ENCODE measurements around the gene KANK3. TPM values are rescaled to one million over a fixed set of nuclear protein-coding genes. Genes with fewer than 3 reads are reported as not detected.
A peak's percentile ranks its signal among the peaks of the same experiment; 100 is the strongest.

KANK3 gene
- total and polyA plus RNA-seq, 9 of the 15 experiments (the other 6 are each of a cell fraction or from before 2014, with no cell fraction given): 0.03 to 0.40 (median 0.08) TPM; not detected in 6

DNA sequence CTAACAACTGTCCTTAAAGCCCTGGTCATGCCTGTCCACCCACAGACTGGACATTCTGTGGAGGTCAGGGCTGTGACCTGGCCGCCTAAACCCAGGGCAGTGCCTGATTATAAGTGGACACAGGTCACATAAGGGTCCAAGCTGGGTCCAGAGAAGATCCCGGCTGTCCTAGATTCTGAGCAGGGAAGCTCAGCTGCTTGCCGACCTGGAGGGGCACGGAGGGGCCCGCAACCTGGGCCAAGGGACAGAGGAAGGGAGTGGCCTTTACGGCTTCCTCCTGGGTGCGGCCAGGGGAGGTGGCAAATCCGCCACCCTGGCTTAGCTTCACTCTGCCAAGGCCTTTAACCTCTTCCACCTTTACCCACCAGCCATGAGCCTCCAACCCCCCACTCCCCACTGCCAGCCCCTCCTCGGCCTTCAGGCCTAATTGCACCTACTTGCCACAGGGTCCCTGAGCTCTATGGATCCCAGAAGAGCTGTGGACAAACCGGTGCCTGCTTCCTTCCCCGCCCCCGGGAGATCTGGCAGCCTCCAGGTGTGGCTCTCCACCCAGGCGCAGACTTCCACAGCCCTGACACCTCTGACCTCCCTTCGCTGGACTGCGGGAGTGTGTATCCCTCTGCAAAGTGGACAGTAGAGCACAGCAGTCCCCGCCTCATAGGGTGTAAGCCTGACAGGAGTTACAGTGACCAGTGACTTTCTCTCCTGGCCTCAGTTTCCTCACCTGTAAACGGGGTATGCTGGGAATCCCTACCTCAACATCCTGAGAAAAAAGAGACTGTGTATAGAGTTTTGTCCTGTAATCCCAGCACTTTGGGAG lies 36.6 kb downstream of the KANK3 start:
- TF ChIP-seq DMBX1 (CRISPR knock-in tag; IDR thresholded peaks at IDR 0.05; ENCODE audit: borderline replicate concordance) (no peak), BCOR (IDR thresholded peaks at IDR 0.05) (0 out of 2 replicates have a peak, but pooled peaks have one; percentile 12), RBM25 (IDR thresholded peaks at IDR 0.05; ENCODE audit: low read depth, low read length, severe bottlenecking) (peak; percentile 30), POLR2G (IDR thresholded peaks at IDR 0.05; ENCODE audit: low read depth, low read length) (peak; percentile 48)
- Histone ChIP-seq H3K79me2 (ENCODE audit: control insufficient read depth, insufficient read depth, low read length) (peaks cover 25% of the 10 kb centered on the region), H3K4me3 (peak overlapping the region; percentile 51; the same call in 1 of the 2 replicates), H3K9ac (ENCODE audit: insufficient read depth in 1 of 2, low read depth in 2 of 2, low read length in 2 of 2) (peak overlapping the region; percentile 62 to 92), H3K27ac (ENCODE audit: extremely low read depth, low read depth, low read length) (peak overlapping the region; percentile 20; the same call in 1 of the 3 replicates), H2AFZ (ENCODE audit: low read depth, low read length) (no peak overlapping the region), H3K4me1 (replicated peaks in 1 of 2; ENCODE audit: control insufficient read depth in 2 of 2, insufficient read depth in 2 of 2, low read length in 2 of 2) (peaks cover 28 to 66% of the 10 kb centered on the region in 2 experiments; a peak in 4 of 5 replicates), H3K36me3 (ENCODE audit: control insufficient read depth, insufficient read depth, low read length) (peaks cover 51% of the 10 kb centered on the region; the same call in 2 of the 3 replicates), H3K9me1 (ENCODE audit: control insufficient read depth, insufficient read depth, low read length) (no peaks in the 10 kb centered on the region), H3K9me3 (replicated peaks; ENCODE audit: control insufficient read depth, insufficient read depth, low read depth, low read length) (no peaks in the 10 kb centered on the region), H3K27me3 (ENCODE audit: control insufficient read depth in 2 of 2, insufficient read depth in 2 of 2, low read length in 2 of 2) (no peaks in the 10 kb centered on the region), H4K20me1 (replicated peaks; ENCODE audit: control insufficient read depth, insufficient read depth, low read length) (no peaks in the 10 kb centered on the region; the same call in 1 of the 2 replicates), H3K4me2 (ENCODE audit: insufficient read depth, low read length) (peak overlapping the region; percentile 96)
- CTCF ChIA-PET (ENCODE audit: low intra/inter-chr PET ratio): no interaction called here
- POLR2A ChIA-PET: interaction anchor here (0.5 to 2.4 kb wide), 6 partner anchors 12 to 293 kb away, joined by 3 to 11 read pairs (median 3); partner anchors contain the start of genes NDUFA7 and RPS28
- in situ Hi-C loops (cut with MboI) (loop anchor here (5.0 kb wide), 1 partner anchor 39 kb away; no protein-coding TSS in a partner anchor), intact Hi-C loops (cut with micrococcal nuclease) (no loop called here)
- ATAC-seq (no peak), DNase-seq (ENCODE audit: extremely low read depth in 1 of 4, low spot score in 3 of 4) (peak in 3 of 4 experiments; percentile 43 to 51 (median 45)), FAIRE-seq (peak; percentile 11)
- 55% methylated on average over 13 of the region's 17 CpGs for WGBS (ENCODE audit: insufficient coverage, low coverage, missing lambda C conversion rate)
- TSS peak; percentile 43 for BruUV-seq (replicated peaks)

Data from K562 (cell line).